HepG2 (cell line): ENCODE measurements around the gene GALNT9. TPM values are rescaled to one million over a fixed set of nuclear protein-coding genes. Genes with fewer than 3 reads are reported as not detected.

Experiments used
- ATAC-seq: fragments of 200-7000 bp; cut with Tn5 transposase; 3 replicates; pipeline ENCODE4 v1.9.1; 2020; ENCODE audit warnings: mild to moderate bottlenecking, moderate library complexity
- BruUV-seq: library from RNA; stranded (reverse); fragments of 400-500 nt; replicated peaks from 2 replicates; lab custom pipeline; 2021; lab: Mats Ljungman, UMichigan
- CTCF ChIA-PET: fragments of 300-600 bp; formaldehyde crosslinking; extraction: SDS; loops from one replicate; lab custom pipeline; 2021; ENCODE audit warnings: low total read pairs, inconsistent platforms, low intra/inter-chr PET ratio; lab: Yijun Ruan, JAX
- POLR2A ChIA-PET: fragments of 350-600 bp; sonication (Branson Sonifier 250); formaldehyde crosslinking; loops from one replicate; lab custom pipeline; 2020; ENCODE audit warnings: antibody characterized with exemption, inconsistent platforms; lab: Yijun Ruan, JAX
- DNase-seq: peaks from one replicate; pipeline ENCODE4 v3.0.0-alpha.2; 2015; ENCODE audit warnings: low spot score
- FAIRE-seq: peaks from 3 replicates; lab custom pipeline; 2011; peaks lifted over from hg19 to GRCh38; lab: Jason Lieb, UNC
- H2AFZ ChIP-seq: one replicate; pipeline ENCODE4 v1.6.1; 2011; ENCODE audit warnings: low read length, inconsistent platforms
- H3K27ac ChIP-seq: fragments of 300-600 bp; 3 replicates; pipeline ENCODE4 v1.8.0; 2011; ENCODE audit warnings: mixed run types, mild to moderate bottlenecking, mixed read lengths, low read length, inconsistent platforms; ENCODE audit not compliant: insufficient read depth; ENCODE audit errors: extremely low read length
- H3K27me3 ChIP-seq, 2 experiments: fragments of 200-600 bp in 1 of 2; 2 replicates in 1 of 2; 3 replicates in 1 of 2; pipeline versions ENCODE4 v1.6.0 to v1.8.0; 2011; ENCODE audit warnings: low read length in 2 of 2, mild to moderate bottlenecking in 2 of 2, moderate library complexity in 2 of 2, inconsistent platforms in 1 of 2; ENCODE audit not compliant: insufficient read depth in 2 of 2, control insufficient read depth in 1 of 2
- H3K36me3 ChIP-seq, 2 experiments: fragments of 200-600 bp in 1 of 2; replicated peaks in 1 of 2; 2 replicates in 1 of 2; 3 replicates in 1 of 2; pipeline versions ENCODE4 v1.5.1 to v1.8.0; 2011; ENCODE audit warnings: low read length in 2 of 2, inconsistent platforms in 1 of 2; ENCODE audit not compliant: insufficient read depth in 2 of 2, control insufficient read depth in 1 of 2
- H3K4me1 ChIP-seq: 2 replicates; pipeline ENCODE4 v1.5.1; 2012; ENCODE audit warnings: low read length, inconsistent platforms; ENCODE audit not compliant: insufficient read depth
- H3K4me2 ChIP-seq: 2 replicates; pipeline ENCODE4 v1.6.0; 2011; ENCODE audit warnings: low read depth, low read length, inconsistent platforms
- H3K4me3 ChIP-seq, 3 experiments: fragments of 200-600 bp in 1 of 3; sonication (generic), shearing (Covaris generic) in 1 of 3; replicated peaks in 1 of 3; 2 replicates each; pipeline ENCODE4 v1.5.1; 2011 to 2016; ENCODE audit warnings: low read length in 3 of 3, inconsistent platforms in 2 of 3, low read depth in 2 of 3, mild to moderate bottlenecking in 2 of 3, control low read depth in 1 of 3, mixed read lengths in 1 of 3; ENCODE audit not compliant: insufficient read depth in 1 of 3
- H3K79me2 ChIP-seq: one replicate; pipeline ENCODE4 v1.6.1; 2011; ENCODE audit warnings: low read length, inconsistent platforms; ENCODE audit not compliant: insufficient read depth
- H3K9ac ChIP-seq: 2 replicates; pipeline ENCODE4 v1.6.0; 2011; ENCODE audit warnings: mild to moderate bottlenecking, low read depth, low read length, inconsistent platforms; ENCODE audit not compliant: insufficient read depth
- H3K9me3 ChIP-seq: 2 replicates; pipeline ENCODE4 v1.5.1; 2012; ENCODE audit warnings: mild to moderate bottlenecking, low read length
- H4K20me1 ChIP-seq: 2 replicates; pipeline ENCODE4 v1.6.0; 2011; ENCODE audit warnings: inconsistent platforms, mild to moderate bottlenecking, low read length, moderate library complexity; ENCODE audit not compliant: insufficient read depth
- AGO1 ChIP-seq: fragments of 200-400 bp; formaldehyde crosslinking; IDR thresholded peaks from 2 replicates; pipeline ENCODE4 v1.6.1; 2017; ENCODE audit warnings: mild to moderate bottlenecking, low read depth, low read length, moderate library complexity; ENCODE audit not compliant: poor library complexity, severe bottlenecking
- ARID3A ChIP-seq: IDR thresholded peaks from 2 replicates; pipeline ENCODE4 v1.6.1; 2012; ENCODE audit warnings: low read depth, low read length, improper control_type of control experiment
- BATF2 ChIP-seq: sonication (generic); formaldehyde crosslinking; IDR thresholded peaks from 2 replicates; pipeline ENCODE4 v1.8.0; 2022; ENCODE audit warnings: mild to moderate bottlenecking, missing genetic modification reagents, moderate library complexity
- CHD4 ChIP-seq: fragments of 200-600 bp; sonication (generic); IDR thresholded peaks from 2 replicates; pipeline ENCODE4 v1.7.0; 2017; ENCODE audit warnings: mild to moderate bottlenecking, low read length, borderline replicate concordance
- EZH2 ChIP-seq: conservative IDR thresholded peaks from 2 replicates; pipeline ENCODE4 v1.6.1; 2012; ENCODE audit warnings: mild to moderate bottlenecking, low read depth, low read length, moderate library complexity
- FOXK2 ChIP-seq: fragments of 450-650 bp; IDR thresholded peaks from 2 replicates; pipeline ENCODE4 v1.6.1; 2016
- IRF2 ChIP-seq: IDR thresholded peaks from 2 replicates; pipeline ENCODE4 v1.6.1; 2018; ENCODE audit warnings: missing genetic modification reagents, missing compliant biosample characterization
- NFE2 ChIP-seq: sonication (generic); formaldehyde crosslinking; IDR thresholded peaks from 2 replicates; pipeline ENCODE4 v1.4.0; 2020; ENCODE audit warnings: missing genetic modification reagents
- PAXIP1 ChIP-seq: sonication (generic); formaldehyde crosslinking; conservative IDR thresholded peaks from 2 replicates; pipeline ENCODE4 v1.4.0; 2020; ENCODE audit warnings: mild to moderate bottlenecking, missing genetic modification reagents, moderate library complexity
- PCBP1 ChIP-seq: fragments of 200-400 bp; formaldehyde crosslinking; IDR thresholded peaks from 2 replicates; pipeline ENCODE4 v1.6.1; 2017; ENCODE audit warnings: mild to moderate bottlenecking, low read depth, low read length, borderline replicate concordance
- SIX1 ChIP-seq: sonication (generic); formaldehyde crosslinking; IDR thresholded peaks from 2 replicates; pipeline ENCODE4 v1.4.0; 2020; ENCODE audit warnings: missing genetic modification reagents, borderline replicate concordance
- ZFP36L1 ChIP-seq: sonication (generic); formaldehyde crosslinking; IDR thresholded peaks from 2 replicates; pipeline ENCODE4 v1.8.0; 2022; ENCODE audit warnings: mild to moderate bottlenecking, missing genetic modification reagents, moderate library complexity
- ZNF558 ChIP-seq: sonication (generic); formaldehyde crosslinking; IDR thresholded peaks from 2 replicates; pipeline ENCODE4 v1.9.0; 2022; ENCODE audit warnings: mild to moderate bottlenecking, missing genetic modification reagents, borderline replicate concordance
- ZNF790 ChIP-seq: sonication (generic); formaldehyde crosslinking; IDR thresholded peaks from 2 replicates; pipeline ENCODE4 v1.8.0; 2022; ENCODE audit warnings: missing genetic modification reagents, mild to moderate bottlenecking, borderline replicate concordance
- ZNF83 ChIP-seq: sonication (generic); formaldehyde crosslinking; IDR thresholded peaks from 2 replicates; pipeline ENCODE4 v1.4.0; 2020; ENCODE audit warnings: missing genetic modification reagents, mild to moderate bottlenecking, borderline replicate concordance
- WGBS: methylation state at CpG from one replicate; pipeline ENCODE4 v1.1.6; 2017; ENCODE audit warnings: low lambda C conversion rate; 5-methylcytosine and 5-hydroxymethylcytosine counted together
- in situ Hi-C: cut with HindIII; loops from 2 replicates; pipeline ENCODE4 v1.10.0; 2017; ENCODE audit warnings: low pct_unique_long_range_greater_than_20kb; ENCODE audit not compliant: extremely low pct_ligation_motif_present
- intact Hi-C: fragments of 100-400 bp; cut with micrococcal nuclease; formaldehyde crosslinking; loops from one replicate; pipeline ENCODE4 v1.10.0; 2022; ENCODE audit not compliant: unreplicated experiment
- polyA plus RNA-seq, 8 experiments: library from polyadenylated mRNA; depleted of rRNA in 3 of 8; stranded (reverse) in 7 of 8; unstranded in 1 of 8; fragments of >200 nt; fragmentation: Illumina TruSeq in 4 of 8; extraction: Trizol in 4 of 8; gene quantifications; 2 replicates each; pipeline versions ENCODE4 v1.2.1 to v1.2.3, GENCODE V29; 2011 to 2016; ENCODE audit warnings: low read depth in 4 of 8, missing spikeins in 1 of 8, mixed read lengths in 1 of 8; ENCODE audit not compliant: insufficient read depth in 1 of 8
- total RNA-seq, 5 experiments: library from RNA; depleted of rRNA; stranded (reverse); fragments of >200 nt; fragmentation: Illumina TruSeq; extraction: Trizol; gene quantifications; 2 replicates each; pipeline ENCODE4 v1.2.3, GENCODE V29; 2016; ENCODE audit warnings: low read depth in 1 of 5

The GALNT9 gene
- total and polyA plus RNA-seq, 2 of the 13 experiments (the other 11 are each of a cell fraction or from before 2014, with no cell fraction given), result 0.04 TPM; not detected in 1

GRCh38 chr12:132276827-132277373 lies 52.5 kb downstream of the GALNT9 start (continued):
- TF ChIP-seq ZNF790 (CRISPR knock-in tag) (no peak), FOXK2 (no peak), SIX1 (CRISPR knock-in tag) (no peak), BATF2 (CRISPR knock-in tag) (no peak), EZH2 (0 out of 2 replicates have a peak, but pooled peaks have one; percentile 71), CHD4 (no peak), NFE2 (CRISPR knock-in tag) (no peak), PCBP1 (no peak), ZFP36L1 (CRISPR knock-in tag) (no peak), ZNF558 (CRISPR knock-in tag) (no peak)
- TF ChIP-seq, all 625 proteins: peak for 4

GRCh38 chr12:132276066-132276826 lies 53.1 kb downstream of the GALNT9 start:
- POLR2A ChIA-PET, result no interaction called here
- Histone ChIP-seq H3K79me2 (no peaks in the 10 kb centered on the region), H3K36me3 (no peaks in the 10 kb centered on the region)

More at GRCh38 chr12:132276066-132276826, 53.1 kb downstream of the GALNT9 start:
- peaks cover 25 to 85% of the 10 kb centered on the region in 2 experiments for H3K27me3 ChIP-seq
- no TSS peak for BruUV-seq
- no peak for TF ChIP-seq AGO1
- TF ChIP-seq ARID3A, result no peak
- TF ChIP-seq IRF2 (CRISPR knock-in tag), result no peak
- no peak for TF ChIP-seq ZNF83 (CRISPR knock-in tag)
- 0 out of 2 replicates have a peak, but pooled peaks have one; percentile 67 for TF ChIP-seq EZH2
- TF ChIP-seq PAXIP1, result no peak
- ATAC-seq (no peak), DNase-seq (no peak), FAIRE-seq (no peak)
- WGBS, result 18% methylated on average over 14 of the region's 20 CpGs
- no peak overlapping the region for H2AFZ ChIP-seq
- no peak overlapping the region for H3K4me3 ChIP-seq
- H4K20me1 ChIP-seq, result 0 out of 2 replicates have a peak, but pooled peaks cover 2% of the 10 kb centered on the region
- in situ Hi-C loops (no loop called here), intact Hi-C loops (no loop called here)
- peaks cover 12% of the 10 kb centered on the region for H3K4me1 ChIP-seq
- no peaks in the 10 kb centered on the region for H3K9me3 ChIP-seq
- no peak overlapping the region for H3K27ac ChIP-seq
- H3K4me2 ChIP-seq, result no peak overlapping the region
- H3K9ac ChIP-seq, result no peak overlapping the region
- CTCF ChIA-PET, result no interaction called here
